ENCODE measurements around the gene NR3C1.

DNA sequence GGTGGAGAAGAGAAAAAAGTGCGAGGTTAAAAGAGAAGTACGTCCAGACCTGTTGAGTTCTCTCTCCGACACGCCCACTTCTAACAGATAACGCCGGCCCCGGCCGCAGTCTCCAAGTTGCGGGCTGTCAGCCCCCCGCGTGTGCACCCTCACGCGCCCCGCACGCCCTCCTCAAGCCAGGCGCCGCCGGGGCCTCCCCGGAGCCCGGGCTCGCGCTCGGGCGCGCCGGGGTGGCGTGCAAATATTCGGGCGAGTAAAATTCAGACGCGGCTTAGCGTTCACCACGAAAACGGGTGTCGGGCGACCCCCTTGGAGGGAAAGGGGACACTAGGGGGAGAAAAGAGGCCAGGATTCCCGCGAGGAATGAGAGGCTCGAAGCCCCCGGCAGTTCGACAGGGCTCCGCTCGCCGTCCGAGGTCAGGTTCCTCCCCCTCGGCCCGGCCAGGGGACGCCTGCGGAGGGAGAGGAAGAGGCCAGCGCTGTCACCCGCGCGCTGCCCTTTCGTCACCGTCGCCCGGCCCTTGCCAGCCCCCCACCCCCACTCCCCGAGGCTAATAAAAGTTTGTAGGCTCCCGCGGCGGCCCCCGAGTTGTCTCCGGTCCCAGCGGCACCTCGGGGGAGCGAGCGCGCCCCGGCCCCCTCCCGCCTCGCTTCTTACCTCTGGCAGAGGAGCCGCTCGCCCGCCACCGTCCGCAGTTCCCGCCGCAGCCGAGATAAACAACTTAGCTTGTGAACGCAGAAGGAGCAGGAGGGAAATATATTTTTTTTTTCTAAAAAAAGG is 743 bp downstream of the NR3C1 start:
- TF ChIP-seq EZH2 (IDR thresholded peaks at IDR 0.05; ENCODE audit: borderline replicate concordance, insufficient read depth, low read length, poor library complexity, severe bottlenecking), result no peak
- TF ChIP-seq RAD21 (conservative IDR thresholded peaks at IDR 0.05), result no peak
- no peak for TF ChIP-seq POLR2AphosphoS5 (IDR thresholded peaks at IDR 0.05)
- TF ChIP-seq, protein P1, sequence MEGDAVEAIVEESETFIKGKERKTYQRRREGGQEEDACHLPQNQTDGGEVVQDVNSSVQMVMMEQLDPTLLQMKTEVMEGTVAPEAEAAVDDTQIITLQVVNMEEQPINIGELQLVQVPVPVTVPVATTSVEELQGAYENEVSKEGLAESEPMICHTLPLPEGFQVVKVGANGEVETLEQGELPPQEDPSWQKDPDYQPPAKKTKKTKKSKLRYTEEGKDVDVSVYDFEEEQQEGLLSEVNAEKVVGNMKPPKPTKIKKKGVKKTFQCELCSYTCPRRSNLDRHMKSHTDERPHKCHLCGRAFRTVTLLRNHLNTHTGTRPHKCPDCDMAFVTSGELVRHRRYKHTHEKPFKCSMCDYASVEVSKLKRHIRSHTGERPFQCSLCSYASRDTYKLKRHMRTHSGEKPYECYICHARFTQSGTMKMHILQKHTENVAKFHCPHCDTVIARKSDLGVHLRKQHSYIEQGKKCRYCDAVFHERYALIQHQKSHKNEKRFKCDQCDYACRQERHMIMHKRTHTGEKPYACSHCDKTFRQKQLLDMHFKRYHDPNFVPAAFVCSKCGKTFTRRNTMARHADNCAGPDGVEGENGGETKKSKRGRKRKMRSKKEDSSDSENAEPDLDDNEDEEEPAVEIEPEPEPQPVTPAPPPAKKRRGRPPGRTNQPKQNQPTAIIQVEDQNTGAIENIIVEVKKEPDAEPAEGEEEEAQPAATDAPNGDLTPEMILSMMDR (IDR thresholded peaks at IDR 0.05; ENCODE audit: poor library complexity, severe bottlenecking), result no peak
- TF ChIP-seq TAF1 (IDR thresholded peaks at IDR 0.05; ENCODE audit: low read depth), result no peak
- TF ChIP-seq, protein P2, sequence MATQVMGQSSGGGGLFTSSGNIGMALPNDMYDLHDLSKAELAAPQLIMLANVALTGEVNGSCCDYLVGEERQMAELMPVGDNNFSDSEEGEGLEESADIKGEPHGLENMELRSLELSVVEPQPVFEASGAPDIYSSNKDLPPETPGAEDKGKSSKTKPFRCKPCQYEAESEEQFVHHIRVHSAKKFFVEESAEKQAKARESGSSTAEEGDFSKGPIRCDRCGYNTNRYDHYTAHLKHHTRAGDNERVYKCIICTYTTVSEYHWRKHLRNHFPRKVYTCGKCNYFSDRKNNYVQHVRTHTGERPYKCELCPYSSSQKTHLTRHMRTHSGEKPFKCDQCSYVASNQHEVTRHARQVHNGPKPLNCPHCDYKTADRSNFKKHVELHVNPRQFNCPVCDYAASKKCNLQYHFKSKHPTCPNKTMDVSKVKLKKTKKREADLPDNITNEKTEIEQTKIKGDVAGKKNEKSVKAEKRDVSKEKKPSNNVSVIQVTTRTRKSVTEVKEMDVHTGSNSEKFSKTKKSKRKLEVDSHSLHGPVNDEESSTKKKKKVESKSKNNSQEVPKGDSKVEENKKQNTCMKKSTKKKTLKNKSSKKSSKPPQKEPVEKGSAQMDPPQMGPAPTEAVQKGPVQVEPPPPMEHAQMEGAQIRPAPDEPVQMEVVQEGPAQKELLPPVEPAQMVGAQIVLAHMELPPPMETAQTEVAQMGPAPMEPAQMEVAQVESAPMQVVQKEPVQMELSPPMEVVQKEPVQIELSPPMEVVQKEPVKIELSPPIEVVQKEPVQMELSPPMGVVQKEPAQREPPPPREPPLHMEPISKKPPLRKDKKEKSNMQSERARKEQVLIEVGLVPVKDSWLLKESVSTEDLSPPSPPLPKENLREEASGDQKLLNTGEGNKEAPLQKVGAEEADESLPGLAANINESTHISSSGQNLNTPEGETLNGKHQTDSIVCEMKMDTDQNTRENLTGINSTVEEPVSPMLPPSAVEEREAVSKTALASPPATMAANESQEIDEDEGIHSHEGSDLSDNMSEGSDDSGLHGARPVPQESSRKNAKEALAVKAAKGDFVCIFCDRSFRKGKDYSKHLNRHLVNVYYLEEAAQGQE (IDR thresholded peaks at IDR 0.05; ENCODE audit: borderline replicate concordance), result no peak
- TF ChIP-seq EP300 (conservative IDR thresholded peaks at IDR 0.05; ENCODE audit: poor library complexity, severe bottlenecking), result no peak
- peak; percentile 20 for TF ChIP-seq MXI1 (conservative IDR thresholded peaks at IDR 0.05; ENCODE audit: poor library complexity, severe bottlenecking)
- no peak for TF ChIP-seq SMC3 (conservative IDR thresholded peaks at IDR 0.05; ENCODE audit: poor library complexity)

Measured in neural cell (in vitro differentiated cells).